K562 (cell line): ENCODE results near the gene ZNF581. TPM values are rescaled to one million over a fixed set of nuclear protein-coding genes. Genes with fewer than 3 reads are reported as not detected.

ENCODE experiments used
- ATAC-seq: fragments of 200-7000 bp; cut with Tn5 transposase; 3 replicates; pipeline ENCODE4 v1.9.1; 2020; ENCODE audit warnings: moderate library complexity
- BruUV-seq: library from RNA; stranded (reverse); fragments of 400-500 nt; replicated peaks from 2 replicates; lab custom pipeline; 2021; lab: Mats Ljungman, UMichigan
- CTCF ChIA-PET: fragments of 300-600 bp; formaldehyde crosslinking; extraction: SDS; loops from one replicate; lab custom pipeline; 2021; ENCODE audit warnings: low intra/inter-chr PET ratio; lab: Yijun Ruan, JAX
- POLR2A ChIA-PET: fragments of 300-600, 350-650 bp; sonication (Branson Sonifier 250); formaldehyde crosslinking; extraction: SDS; loops from one replicate; lab custom pipeline; 2021; ENCODE audit warnings: antibody characterized with exemption, inconsistent platforms; lab: Yijun Ruan, JAX
- DNase-seq, 4 experiments: peaks; one replicate each; pipeline versions ENCODE4 v3.0.0 to v3.0.0-alpha.2; 2011 to 2018; ENCODE audit warnings: low spot score in 3 of 4, mixed read lengths in 3 of 4; ENCODE audit errors: extremely low read depth in 1 of 4
- FAIRE-seq: peaks from 2 replicates; lab custom pipeline; 2011; peaks lifted over from hg19 to GRCh38; lab: Jason Lieb, UNC
- H2AFZ ChIP-seq: 2 replicates; pipeline ENCODE4 v1.6.0; 2011; ENCODE audit warnings: low read depth, low read length, control low read depth, inconsistent platforms
- H3K27ac ChIP-seq: fragments of 200-600 bp; 3 replicates; pipeline ENCODE4 v1.8.0; 2011; ENCODE audit warnings: low read depth, mild to moderate bottlenecking, control low read depth, inconsistent platforms, low read length, moderate library complexity, mixed read lengths; ENCODE audit errors: extremely low read depth
- H3K27me3 ChIP-seq, 2 experiments: fragments of 300-600 bp in 1 of 2; 2 replicates in 1 of 2; 3 replicates in 1 of 2; pipeline versions ENCODE4 v1.6.0 to v1.8.0; 2011; ENCODE audit warnings: inconsistent platforms in 2 of 2, low read length in 2 of 2, mild to moderate bottlenecking in 1 of 2, mixed read lengths in 1 of 2, moderate library complexity in 1 of 2; ENCODE audit not compliant: control insufficient read depth in 2 of 2, insufficient read depth in 2 of 2
- H3K36me3 ChIP-seq: fragments of 300-600 bp; 3 replicates; pipeline ENCODE4 v1.8.0; 2011; ENCODE audit warnings: mild to moderate bottlenecking, low read length, inconsistent platforms; ENCODE audit not compliant: control insufficient read depth, insufficient read depth
- H3K4me1 ChIP-seq, 2 experiments: fragments of 200-600 bp in 1 of 2; replicated peaks in 1 of 2; 2 replicates in 1 of 2; 3 replicates in 1 of 2; pipeline versions ENCODE4 v1.5.1 to v1.8.0; 2011; ENCODE audit warnings: inconsistent platforms in 2 of 2, low read length in 2 of 2, mild to moderate bottlenecking in 1 of 2, mixed read lengths in 1 of 2, moderate library complexity in 1 of 2; ENCODE audit not compliant: control insufficient read depth in 2 of 2, insufficient read depth in 2 of 2
- H3K4me2 ChIP-seq: 2 replicates; pipeline ENCODE4 v1.6.1; 2011; ENCODE audit warnings: low read length, control low read depth, inconsistent platforms, mixed read lengths; ENCODE audit not compliant: insufficient read depth
- H3K4me3 ChIP-seq: fragments of 200-600 bp; sonication (generic), shearing (Covaris generic); 2 replicates; pipeline ENCODE4 v1.5.1; 2016; ENCODE audit warnings: control low read depth, inconsistent platforms
- H3K79me2 ChIP-seq: fragments of 200-600 bp; 3 replicates; pipeline ENCODE4 v1.8.0; 2011; ENCODE audit warnings: low read length, inconsistent platforms; ENCODE audit not compliant: control insufficient read depth, insufficient read depth
- H3K9ac ChIP-seq, 2 experiments: 2 replicates each; pipeline versions ENCODE4 v1.6.0 to v1.6.1; 2011; ENCODE audit warnings: low read depth in 2 of 2, low read length in 2 of 2, control low read depth in 1 of 2, inconsistent platforms in 1 of 2, mild to moderate bottlenecking in 1 of 2, mixed read lengths in 1 of 2; ENCODE audit not compliant: insufficient read depth in 1 of 2
- H3K9me1 ChIP-seq: one replicate; pipeline ENCODE4 v1.6.0; 2011; ENCODE audit warnings: inconsistent platforms, mild to moderate bottlenecking, low read length, moderate library complexity; ENCODE audit not compliant: control insufficient read depth, insufficient read depth
- H3K9me3 ChIP-seq: replicated peaks from 2 replicates; pipeline ENCODE4 v1.5.1; 2011; ENCODE audit warnings: low read depth, low read length, inconsistent platforms; ENCODE audit not compliant: control insufficient read depth, insufficient read depth
- H4K20me1 ChIP-seq: replicated peaks from 2 replicates; pipeline ENCODE4 v1.6.1; 2011; ENCODE audit warnings: low read length, inconsistent platforms, mixed read lengths; ENCODE audit not compliant: control insufficient read depth, insufficient read depth
- ADNP ChIP-seq: fragments of 200-800 bp; sonication (Bioruptor generic); IDR thresholded peaks from 2 replicates; pipeline ENCODE4 v1.6.1; 2016; ENCODE audit warnings: missing genetic modification characterization, missing compliant biosample characterization
- POLR2G ChIP-seq: fragments of 200-400 bp; formaldehyde crosslinking; IDR thresholded peaks from 2 replicates; pipeline ENCODE4 v1.6.1; 2017; ENCODE audit warnings: low read depth, mild to moderate bottlenecking, antibody characterized with exemption, low read length, moderate library complexity
- RBFOX2 ChIP-seq: fragments of 200-400 bp; formaldehyde crosslinking; IDR thresholded peaks from 2 replicates; pipeline ENCODE4 v1.6.1; 2017; ENCODE audit warnings: low read depth, mild to moderate bottlenecking, low read length, moderate library complexity
- SMARCE1 ChIP-seq: fragments of 450-650 bp; IDR thresholded peaks from 2 replicates; pipeline ENCODE4 v1.7.1; 2016; ENCODE audit warnings: mild to moderate bottlenecking
- ZKSCAN3 ChIP-seq: fragments of 250-450 bp; sonication (Bioruptor Pico); IDR thresholded peaks from 2 replicates; pipeline ENCODE4 v1.4.0; 2020
- whole genome bisulfite sequencing: fragments of 100-300 bp; shearing (Covaris generic); methylation state at CpG from one replicate; pipeline ENCODE4 v1.1.6; 2016; ENCODE audit warnings: low coverage, mixed read lengths; ENCODE audit not compliant: insufficient coverage; ENCODE audit errors: missing lambda C conversion rate; 5-methylcytosine and 5-hydroxymethylcytosine counted together
- in situ Hi-C: fragments of 300-500 bp; cut with MboI; formaldehyde crosslinking; loops from 4 replicates; pipeline ENCODE4 v1.15.0; 2018; ENCODE audit warnings: inconsistent platforms, mixed read lengths
- intact Hi-C: fragments of 100-400 bp; cut with micrococcal nuclease; formaldehyde crosslinking; loops from 2 replicates; pipeline ENCODE4 v1.14.2; 2022
- polyA plus RNA-seq, 8 experiments: library from polyadenylated mRNA; depleted of rRNA in 4 of 8; stranded (reverse) in 5 of 8; unstranded in 3 of 8; fragments of >200 nt; fragmentation: Nextera tagmentation in 2 of 8; fragmentation: Illumina TruSeq in 1 of 8; extraction: Ambion mirVana in 2 of 8; extraction: Trizol in 1 of 8; gene quantifications; 2 replicates each; pipeline versions ENCODE4 v1.2.1 to v1.2.3, GENCODE V29; 2011 to 2014; ENCODE audit warnings: inconsistent platforms in 1 of 8, missing spikeins in 1 of 8
- total RNA-seq, 7 experiments: library from RNA; depleted of rRNA in 6 of 7; stranded (reverse); fragments of >200 nt in 6 of 7; fragmentation: Illumina TruSeq in 2 of 7; extraction: Trizol in 2 of 7; gene quantifications; 2 replicates each; pipeline versions ENCODE4 v1.2.1 to v1.2.3, GENCODE V29; 2011 to 2021; ENCODE audit warnings: low replicate concordance in 1 of 7

The ZNF581 gene
- total and polyA plus RNA-seq, 9 of the 15 experiments (the other 6 are each of a cell fraction or from before 2014, with no cell fraction given), result 2.4 to 39.4 (median 15.4) TPM

DNA sequence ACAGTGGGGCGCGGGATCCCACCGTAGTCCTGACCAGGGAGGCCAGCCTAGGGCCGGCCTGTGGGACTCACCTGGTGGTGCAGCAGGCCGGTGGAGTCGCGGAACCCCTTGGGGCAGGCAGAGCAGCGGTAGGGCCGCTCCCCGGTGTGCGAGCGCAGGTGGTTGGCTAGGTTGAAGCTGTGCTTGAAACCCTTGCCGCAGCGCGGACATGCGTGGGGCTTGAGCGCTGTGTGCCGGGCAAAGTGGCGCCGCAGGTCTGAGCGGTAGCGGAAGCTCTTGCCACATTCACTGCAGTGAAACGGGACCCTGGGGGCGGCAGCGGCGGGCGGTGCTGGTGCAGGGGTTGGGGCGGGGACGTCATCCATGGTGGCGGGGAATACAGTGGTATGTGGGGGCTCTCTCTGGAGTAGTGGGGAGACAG is 45.9 kb upstream of the ZNF581 start:
- DNase-seq (peak in 1 of 4 experiments; percentile 1), ATAC-seq (no peak)
- ChIA-PET POLR2A (interaction anchor here (3.4 kb wide), 1 partner anchor 9 kb away, joined by 22 read pairs; no protein-coding TSS in a partner anchor), CTCF (no interaction called here)
- H4K20me1 ChIP-seq, result no peaks in the 10 kb centered on the region
- no peaks in the 10 kb centered on the region for H3K27me3 ChIP-seq
- peaks cover 13 to 23% of the 10 kb centered on the region in 2 experiments; a peak in 4 of 5 replicates for H3K4me1 ChIP-seq
- peaks cover 3% of the 10 kb centered on the region; the same call in 1 of the 2 replicates for H3K9me3 ChIP-seq
- intact Hi-C loops (no loop called here), in situ Hi-C loops (no loop called here)
- H2AFZ ChIP-seq, result no peak overlapping the region
- peaks cover 18% of the 10 kb centered on the region for H3K79me2 ChIP-seq
- no peak overlapping the region; a peak in 1 of 4 replicates for H3K9ac ChIP-seq
- no peaks in the 10 kb centered on the region for H3K9me1 ChIP-seq
- no peak overlapping the region for H3K4me3 ChIP-seq
- BruUV-seq, result no TSS peak
- H3K36me3 ChIP-seq, result peaks cover 32% of the 10 kb centered on the region; the same call in 2 of the 3 replicates
- H3K27ac ChIP-seq, result no peak overlapping the region
- no peak overlapping the region for H3K4me2 ChIP-seq
- TF ChIP-seq SMARCE1, result no peak
- peak; percentile 49 for TF ChIP-seq POLR2G
- no peak for TF ChIP-seq ADNP (tag)
- peak; percentile 42 for TF ChIP-seq RBFOX2
- TF ChIP-seq, all 486 proteins: peak for 2
- no peak for FAIRE-seq
- WGBS, result 98% methylated on average over 11 of the region's 30 CpGs

DNA sequence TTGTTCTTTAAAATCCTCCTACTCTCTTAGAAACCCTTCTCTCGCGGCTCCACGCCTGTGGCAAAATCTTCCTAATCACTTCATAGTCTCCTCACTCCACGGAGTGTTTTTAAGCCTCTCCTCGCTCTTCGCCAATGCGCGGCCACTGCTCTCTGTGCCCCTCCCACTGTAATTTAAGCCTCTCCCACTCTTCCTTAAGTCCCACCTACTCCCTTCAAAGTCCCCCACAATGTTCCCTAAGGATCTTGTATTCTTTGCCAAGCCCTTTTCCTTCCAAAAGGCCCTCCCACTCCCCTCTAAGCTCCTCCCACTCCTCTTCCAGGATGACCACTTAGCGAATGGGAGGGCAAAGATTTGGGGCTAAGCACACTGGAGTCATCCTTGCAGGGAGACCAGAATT is 45.4 kb upstream of the ZNF581 start:
- DNase-seq, result peak in 1 of 4 experiments; percentile 9
- no peak for FAIRE-seq
- Histone ChIP-seq H3K4me3 (no peak overlapping the region), H2AFZ (no peak overlapping the region), H4K20me1 (no peaks in the 10 kb centered on the region), H3K79me2 (peaks cover 18% of the 10 kb centered on the region), H3K9me3 (peaks cover 3% of the 10 kb centered on the region; the same call in 1 of the 2 replicates), H3K9ac (no peak overlapping the region), H3K36me3 (peaks cover 32% of the 10 kb centered on the region; the same call in 2 of the 3 replicates), H3K27me3 (no peaks in the 10 kb centered on the region), H3K27ac (no peak overlapping the region), H3K4me2 (0 out of 2 replicates have a peak overlapping the region, but pooled peaks have one; percentile 51), H3K9me1 (no peaks in the 10 kb centered on the region), H3K4me1 (peaks cover 15 to 27% of the 10 kb centered on the region in 2 experiments; a peak in 4 of 5 replicates)
- BruUV-seq, result no TSS peak
- in situ Hi-C loops, result no loop called here
- intact Hi-C loops, result no loop called here
- TF ChIP-seq ZKSCAN3, result no peak
- no peak for ATAC-seq
- ChIA-PET POLR2A (interaction anchor here (3.4 kb wide), 1 partner anchor 10 kb away, joined by 22 read pairs; no protein-coding TSS in a partner anchor), CTCF (no interaction called here)
- 97% methylated on average over 9 of the region's 9 CpGs for WGBS
